GM19395 (cell line): ENCODE measurements around the gene LYZL1.
"Not testable (repeated sequence)": the region's sequence is repeated elsewhere in the genome, so short reads cannot be mapped to it uniquely, and the experiment has no call there.

Source experiments
- ATAC-seq: cut with Tn5 transposase; IDR thresholded peaks from one replicate; pipeline ENCODE4 v1.9.1; 2021; ENCODE audit warnings: mild to moderate bottlenecking, moderate library complexity; ENCODE audit not compliant: unreplicated experiment

LYZL1 gene

GRCh38 chr10:29259498-29259897 is 29.4 kb upstream of the LYZL1 start:
- no peak for ATAC-seq

- no peak for ATAC-seq
These were observed 25.4 kb upstream of the LYZL1 start for GRCh38 chr10:29263506-29263905.

DNA sequence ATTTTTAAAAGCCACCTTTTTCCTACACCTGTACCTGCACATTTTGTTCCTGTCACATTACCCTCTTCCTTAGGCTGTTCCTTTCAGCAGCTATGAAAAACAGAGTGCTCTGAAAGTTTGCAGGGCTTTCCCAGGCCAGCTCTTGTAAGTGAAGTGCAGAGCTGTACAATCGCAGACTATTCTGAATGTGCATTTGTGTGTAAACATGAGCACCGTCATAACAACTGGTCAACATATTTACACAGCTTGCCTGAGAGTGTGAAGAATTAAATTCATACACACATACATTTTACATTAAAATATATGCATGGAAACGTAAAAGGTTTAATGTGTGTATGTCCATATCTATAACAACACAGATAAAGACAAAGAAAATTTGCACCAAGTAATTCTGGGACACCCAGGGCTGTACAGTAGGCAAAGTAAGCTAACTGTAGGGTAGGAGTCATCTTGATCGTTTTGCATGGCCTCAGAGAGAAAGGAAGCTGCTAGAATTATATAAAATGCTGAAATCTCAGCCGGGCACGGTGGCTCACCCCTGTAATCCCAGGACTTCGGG is 23.6 kb upstream of the LYZL1 start:
- ATAC-seq, result no peak

GRCh38 chr10:29266641-29267040 is 22.2 kb upstream of the LYZL1 start:
- ATAC-seq, result no peak

DNA sequence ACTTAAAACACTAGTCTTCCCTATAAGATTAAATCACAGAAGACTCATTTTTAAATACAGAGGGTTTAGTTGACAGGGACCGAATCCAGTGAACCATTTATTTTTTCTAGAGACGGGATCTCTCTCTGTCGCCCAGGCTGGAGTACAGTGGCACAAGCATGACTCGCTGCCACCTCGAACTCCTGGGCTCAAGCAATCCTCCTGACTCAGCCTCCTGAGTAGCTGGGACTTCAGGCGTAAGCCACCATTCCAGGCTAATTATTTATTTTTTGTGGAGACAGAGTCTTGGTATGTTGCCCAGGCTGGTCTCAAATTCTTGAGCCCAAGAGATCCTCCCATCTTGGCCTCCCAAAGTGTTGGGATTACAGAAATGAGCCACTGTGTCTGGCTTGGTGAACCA is 20.9 kb upstream of the LYZL1 start:
- no peak for ATAC-seq

DNA sequence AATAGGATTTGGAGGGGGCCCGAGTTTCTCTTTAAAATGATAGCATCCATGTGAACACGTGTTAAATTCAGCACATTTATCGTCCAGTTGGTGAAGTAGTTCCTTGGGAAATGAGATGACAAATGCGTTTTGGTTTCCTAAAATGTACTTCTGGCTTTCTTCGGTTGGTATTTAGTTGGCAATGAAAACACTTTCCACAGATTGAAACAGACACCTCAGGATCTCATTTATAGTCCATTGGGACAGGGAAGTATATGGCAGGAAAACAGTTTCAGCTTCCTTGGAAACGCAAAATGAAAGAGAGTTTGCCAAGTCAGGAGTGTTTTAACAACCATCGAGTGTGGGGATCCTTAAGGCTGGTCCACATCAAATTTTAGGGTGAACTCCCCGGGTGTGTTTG is 19.4 kb upstream of the LYZL1 start:
- ATAC-seq, result no peak

GRCh38 chr10:29270883-29271282 is 18.0 kb upstream of the LYZL1 start:
- no peak for ATAC-seq

DNA sequence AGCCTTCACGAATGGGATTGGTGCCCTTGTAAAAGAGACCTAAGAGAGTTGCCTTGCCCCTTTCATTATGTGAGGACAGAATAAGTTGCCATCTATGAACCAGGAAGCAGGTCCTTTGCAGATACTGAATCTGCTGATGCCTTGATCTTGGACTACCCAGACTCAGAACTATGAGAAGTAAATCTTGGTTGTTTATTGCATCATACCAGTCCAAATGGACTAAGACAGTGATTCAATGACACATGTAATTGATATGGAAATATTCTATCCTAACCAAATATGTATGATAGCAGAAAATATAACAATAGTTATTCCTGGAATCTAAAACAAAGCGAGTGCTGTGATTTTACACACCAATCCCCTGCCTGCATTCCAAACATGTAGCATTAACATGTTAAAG is 17.0 kb upstream of the LYZL1 start:
- no peak for ATAC-seq

- no peak for ATAC-seq
These were observed 15.4 kb upstream of the LYZL1 start for GRCh38 chr10:29273478-29273877.

- ATAC-seq, result no peak
These were observed 12.5 kb upstream of the LYZL1 start for GRCh38 chr10:29276251-29276850.

GRCh38 chr10:29277296-29277695 is 11.6 kb upstream of the LYZL1 start:
- ATAC-seq, result no peak

GRCh38 chr10:29279779-29280487 is 8.9 kb upstream of the LYZL1 start:
- ATAC-seq, result no peak

- ATAC-seq, result no peak
These were observed 8.4 kb upstream of the LYZL1 start for GRCh38 chr10:29280488-29280840.

GRCh38 chr10:29285624-29286051 is 3.2 kb upstream of the LYZL1 start:
- peak; percentile 92 for ATAC-seq

- no peak for ATAC-seq
These were observed 1.2 kb upstream of the LYZL1 start for GRCh38 chr10:29287635-29288034.

DNA sequence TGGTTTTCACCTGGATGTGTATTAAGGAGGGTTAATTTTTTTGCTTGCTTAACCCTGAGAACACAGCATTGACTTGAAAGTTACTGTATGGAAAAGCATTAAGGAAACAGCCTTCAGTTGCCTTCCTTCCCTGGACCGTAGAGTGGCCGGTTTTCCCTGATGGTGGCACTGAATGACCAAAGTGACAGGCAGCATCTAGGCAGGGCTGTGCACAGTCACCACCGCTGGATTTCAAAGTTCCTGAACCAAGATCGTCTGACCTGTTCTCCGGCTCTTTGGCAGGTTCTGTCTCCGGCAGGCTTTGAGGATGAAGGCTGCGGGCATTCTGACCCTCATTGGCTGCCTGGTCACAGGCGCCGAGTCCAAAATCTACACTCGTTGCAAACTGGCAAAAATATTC is 2.7 kb downstream of the LYZL1 start:
- ATAC-seq, result not testable (repeated sequence)

DNA sequence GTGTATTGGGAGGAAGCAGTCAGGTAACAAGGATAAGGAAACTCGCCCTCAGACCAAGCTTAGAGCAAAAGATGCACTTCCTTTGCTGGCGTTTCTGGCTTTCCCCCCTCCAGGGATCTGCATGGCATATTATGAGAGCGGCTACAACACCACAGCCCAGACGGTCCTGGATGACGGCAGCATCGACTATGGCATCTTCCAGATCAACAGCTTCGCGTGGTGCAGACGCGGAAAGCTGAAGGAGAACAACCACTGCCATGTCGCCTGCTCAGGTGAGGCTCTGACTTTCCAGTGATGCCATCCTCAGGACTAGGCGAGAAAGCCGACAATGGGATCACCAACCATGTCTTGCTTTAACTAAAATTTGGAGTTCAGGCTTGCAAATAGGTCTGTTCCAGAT is 3.5 kb downstream of the LYZL1 start:
- ATAC-seq, result not testable (repeated sequence)

DNA sequence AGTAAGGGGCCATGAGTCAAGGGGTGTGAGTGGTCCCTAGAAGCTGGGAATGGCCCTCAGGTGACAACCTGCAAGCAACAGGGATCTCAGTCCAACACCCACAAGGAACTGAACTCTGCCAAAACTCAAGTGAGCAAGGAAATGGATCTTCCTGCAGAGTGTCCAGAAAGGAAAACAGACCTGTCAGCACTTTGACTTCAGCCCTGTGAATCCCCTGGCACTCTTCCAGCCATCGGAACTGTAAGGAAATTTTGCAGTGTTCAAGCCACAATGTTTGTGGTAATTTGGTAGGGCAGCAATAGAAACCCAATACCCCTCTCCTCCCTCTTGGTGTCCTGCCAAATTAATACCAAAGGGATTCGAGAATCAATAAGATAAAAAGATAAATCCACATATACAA is 6.9 kb downstream of the LYZL1 start:
- no peak for ATAC-seq

DNA sequence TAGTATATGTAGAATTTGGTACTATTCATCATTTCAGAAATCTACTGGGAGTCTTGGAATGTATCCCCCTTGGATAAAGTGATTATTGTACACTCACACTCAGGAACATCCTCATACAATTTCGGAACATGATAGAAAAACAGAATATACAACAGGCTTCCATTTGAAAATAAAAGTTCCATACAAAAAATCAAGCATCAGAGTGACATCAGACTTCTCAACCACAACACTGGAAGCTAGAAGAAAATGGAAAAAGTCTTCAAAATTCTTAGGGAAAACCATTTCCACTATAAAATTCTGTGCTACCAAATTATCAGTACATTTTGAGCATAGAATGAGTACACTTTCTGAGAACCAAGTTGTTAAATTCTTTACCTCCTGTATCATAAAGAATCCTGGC is 8.8 kb downstream of the LYZL1 start:
- ATAC-seq, result no peak

DNA sequence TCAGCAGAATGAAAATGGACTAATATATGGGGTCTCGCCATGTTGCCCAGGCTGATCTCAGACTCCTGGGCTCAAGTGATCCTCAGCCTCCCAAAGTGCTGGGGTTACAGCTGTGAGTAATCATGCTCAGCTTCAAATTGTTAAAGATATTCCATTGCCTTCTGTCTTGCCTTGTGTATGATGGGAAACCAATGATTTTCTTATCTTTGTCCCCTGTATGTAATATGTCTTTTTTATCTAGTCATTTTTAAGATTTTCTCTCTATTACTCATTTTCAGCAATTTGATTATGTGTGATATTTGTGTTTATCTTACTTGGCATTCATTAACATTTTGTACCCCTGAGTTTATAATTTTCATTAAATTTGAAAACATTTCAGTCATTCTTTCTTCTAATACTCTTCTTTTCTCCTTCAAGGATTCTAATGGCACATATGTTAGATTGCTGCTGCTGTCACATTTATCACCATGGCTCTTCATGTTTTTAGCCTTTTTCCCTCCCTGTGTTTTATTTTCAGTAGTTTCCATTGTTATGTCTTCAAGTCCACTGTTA is 12.6 kb downstream of the LYZL1 start:
- ATAC-seq, result no peak

GRCh38 chr10:29302499-29302898 is 13.6 kb downstream of the LYZL1 start:
- ATAC-seq, result no peak

DNA sequence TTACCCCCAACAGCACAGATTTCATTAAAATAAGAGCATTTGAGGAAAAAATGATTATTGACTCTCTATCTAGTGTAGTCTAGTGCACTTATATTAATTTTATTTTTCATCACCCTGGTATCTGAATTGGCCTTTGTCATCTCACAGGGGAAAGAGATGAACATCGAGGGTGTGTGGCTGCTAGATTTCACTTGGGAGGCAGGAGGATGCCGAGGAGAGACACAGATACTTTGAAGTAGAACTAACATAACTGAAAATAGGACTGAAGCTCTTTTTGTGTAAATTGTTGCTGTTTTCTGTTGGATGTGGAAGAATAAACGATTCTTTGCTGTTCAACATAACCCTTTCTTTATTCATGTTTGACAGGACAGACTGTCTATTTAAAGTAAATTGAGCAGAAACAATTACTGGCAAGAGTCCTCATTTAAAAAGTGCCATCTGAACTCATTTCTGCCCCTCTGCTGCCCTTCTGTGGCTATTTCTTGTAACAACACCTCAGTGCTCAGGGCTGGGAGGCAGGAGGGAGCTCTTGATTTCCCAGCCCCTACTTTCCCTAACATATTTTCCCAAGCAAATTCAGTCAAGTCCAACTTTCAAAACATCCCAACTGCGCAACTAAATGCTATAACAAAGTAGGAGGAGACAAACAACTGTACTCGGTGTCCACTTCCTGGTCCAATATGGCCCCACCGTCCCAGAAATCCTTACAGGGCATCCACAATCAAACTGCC is 15.6 kb downstream of the LYZL1 start:
- peak; percentile 72 for ATAC-seq
